Measurements from ENCODE around the gene EXO5. TPM values are rescaled to one million over a fixed set of nuclear protein-coding genes. Genes with fewer than 3 reads are reported as not detected.

The EXO5 gene
- total and polyA plus RNA-seq, 2 of the 13 experiments (the other 11 are each of a cell fraction or from before 2014, with no cell fraction given), result 9.9 to 20.5 TPM

DNA sequence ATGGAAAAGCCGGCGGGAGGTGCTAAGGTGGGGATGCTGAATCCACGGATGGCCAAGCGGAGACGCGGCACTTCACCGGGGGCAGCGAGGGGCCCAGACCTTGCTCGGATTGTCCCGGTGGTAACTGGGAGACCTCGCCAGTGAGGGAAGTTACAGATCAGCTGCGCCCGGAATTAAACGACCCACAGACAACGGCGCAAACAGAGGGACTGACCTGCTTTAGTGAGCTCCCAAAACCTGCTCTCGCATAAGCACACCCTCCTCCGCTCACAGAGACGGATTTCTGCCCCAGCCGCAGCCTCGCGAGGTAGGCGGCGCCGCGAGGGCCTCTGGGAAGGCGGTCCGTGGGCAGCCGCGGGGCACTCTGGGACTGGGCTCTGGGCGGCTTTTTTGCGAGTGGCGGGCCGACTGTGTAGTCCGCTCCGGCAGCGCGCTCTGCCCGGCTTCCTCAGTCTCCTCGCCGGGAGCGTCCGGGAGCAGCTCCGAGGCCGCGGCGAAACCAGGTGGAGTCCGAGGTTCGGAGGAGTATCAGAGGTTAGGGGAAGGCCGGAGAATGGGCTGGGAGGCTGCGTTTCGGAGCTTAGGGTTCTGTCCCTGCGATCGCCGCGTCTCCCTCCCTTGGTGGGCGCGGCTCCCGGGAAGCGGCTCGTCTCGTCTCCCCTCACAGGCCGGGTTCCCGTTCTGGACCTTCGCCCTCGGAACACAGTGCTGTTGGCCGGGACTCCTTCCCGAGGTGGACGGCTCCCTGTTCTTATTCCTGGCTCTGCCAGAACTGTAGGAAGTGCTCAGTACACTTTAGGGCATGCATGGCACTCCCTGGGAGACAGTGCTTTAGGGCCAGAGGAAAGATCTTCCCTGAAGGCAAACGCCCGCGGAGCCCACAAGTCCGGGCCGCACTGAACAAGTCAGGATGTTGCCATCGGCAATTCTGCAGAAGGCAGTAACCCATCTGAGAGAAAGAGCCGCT is at the start of gene EXO5 (continued):
- TF ChIP-seq, protein P1, sequence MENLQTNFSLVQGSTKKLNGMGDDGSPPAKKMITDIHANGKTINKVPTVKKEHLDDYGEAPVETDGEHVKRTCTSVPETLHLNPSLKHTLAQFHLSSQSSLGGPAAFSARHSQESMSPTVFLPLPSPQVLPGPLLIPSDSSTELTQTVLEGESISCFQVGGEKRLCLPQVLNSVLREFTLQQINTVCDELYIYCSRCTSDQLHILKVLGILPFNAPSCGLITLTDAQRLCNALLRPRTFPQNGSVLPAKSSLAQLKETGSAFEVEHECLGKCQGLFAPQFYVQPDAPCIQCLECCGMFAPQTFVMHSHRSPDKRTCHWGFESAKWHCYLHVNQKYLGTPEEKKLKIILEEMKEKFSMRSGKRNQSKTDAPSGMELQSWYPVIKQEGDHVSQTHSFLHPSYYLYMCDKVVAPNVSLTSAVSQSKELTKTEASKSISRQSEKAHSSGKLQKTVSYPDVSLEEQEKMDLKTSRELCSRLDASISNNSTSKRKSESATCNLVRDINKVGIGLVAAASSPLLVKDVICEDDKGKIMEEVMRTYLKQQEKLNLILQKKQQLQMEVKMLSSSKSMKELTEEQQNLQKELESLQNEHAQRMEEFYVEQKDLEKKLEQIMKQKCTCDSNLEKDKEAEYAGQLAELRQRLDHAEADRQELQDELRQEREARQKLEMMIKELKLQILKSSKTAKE (CRISPR knock-in tag; IDR thresholded peaks at IDR 0.05; ENCODE audit: borderline replicate concordance), result no peak
- TF ChIP-seq, protein P2, sequence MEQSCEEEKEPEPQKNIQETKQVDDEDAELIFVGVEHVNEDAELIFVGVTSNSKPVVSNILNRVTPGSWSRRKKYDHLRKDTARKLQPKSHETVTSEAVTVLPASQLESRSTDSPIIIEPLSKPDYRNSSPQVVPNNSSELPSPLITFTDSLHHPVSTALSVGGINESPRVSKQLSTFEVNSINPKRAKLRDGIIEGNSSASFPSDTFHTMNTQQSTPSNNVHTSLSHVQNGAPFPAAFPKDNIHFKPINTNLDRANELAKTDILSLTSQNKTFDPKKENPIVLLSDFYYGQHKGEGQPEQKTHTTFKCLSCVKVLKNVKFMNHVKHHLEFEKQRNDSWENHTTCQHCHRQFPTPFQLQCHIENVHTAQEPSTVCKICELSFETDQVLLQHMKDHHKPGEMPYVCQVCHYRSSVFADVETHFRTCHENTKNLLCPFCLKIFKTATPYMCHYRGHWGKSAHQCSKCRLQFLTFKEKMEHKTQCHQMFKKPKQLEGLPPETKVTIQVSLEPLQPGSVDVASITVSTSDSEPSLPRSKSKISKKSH (CRISPR knock-in tag; IDR thresholded peaks at IDR 0.05; ENCODE audit: borderline replicate concordance), result peak; percentile 90
- TF ChIP-seq RELA (CRISPR knock-in tag; IDR thresholded peaks at IDR 0.05) (no peak), MXD3 (CRISPR knock-in tag; IDR thresholded peaks at IDR 0.05) (peak; percentile 80), ERF (CRISPR knock-in tag; IDR thresholded peaks at IDR 0.05) (peak; percentile 76), NFKB2 (CRISPR knock-in tag; IDR thresholded peaks at IDR 0.05; ENCODE audit: borderline replicate concordance) (peak; percentile 96; the same call in 1 of the 2 replicates), AKNA (CRISPR knock-in tag; IDR thresholded peaks at IDR 0.05; ENCODE audit: borderline replicate concordance) (peak; percentile 69; the same call in 1 of the 2 replicates), ZNF547 (CRISPR knock-in tag; IDR thresholded peaks at IDR 0.05) (no peak; the same call in 1 of the 2 replicates), CBX5 (CRISPR knock-in tag; IDR thresholded peaks at IDR 0.05; ENCODE audit: borderline replicate concordance) (peak; percentile 66; the same call in 1 of the 2 replicates), ZIK1 (CRISPR knock-in tag; IDR thresholded peaks at IDR 0.05; ENCODE audit: borderline replicate concordance, low read depth) (0 out of 2 replicates have a peak, but pooled peaks have one; percentile 34)
- TF ChIP-seq, protein P3, sequence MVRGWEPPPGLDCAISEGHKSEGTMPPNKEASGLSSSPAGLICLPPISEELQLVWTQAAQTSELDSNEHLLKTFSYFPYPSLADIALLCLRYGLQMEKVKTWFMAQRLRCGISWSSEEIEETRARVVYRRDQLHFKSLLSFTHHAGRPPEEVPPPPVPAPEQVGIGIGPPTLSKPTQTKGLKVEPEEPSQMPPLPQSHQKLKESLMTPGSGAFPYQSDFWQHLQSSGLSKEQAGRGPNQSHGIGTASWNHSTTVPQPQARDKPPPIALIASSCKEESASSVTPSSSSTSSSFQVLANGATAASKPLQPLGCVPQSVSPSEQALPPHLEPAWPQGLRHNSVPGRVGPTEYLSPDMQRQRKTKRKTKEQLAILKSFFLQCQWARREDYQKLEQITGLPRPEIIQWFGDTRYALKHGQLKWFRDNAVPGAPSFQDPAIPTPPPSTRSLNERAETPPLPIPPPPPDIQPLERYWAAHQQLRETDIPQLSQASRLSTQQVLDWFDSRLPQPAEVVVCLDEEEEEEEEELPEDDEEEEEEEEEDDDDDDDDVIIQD (CRISPR knock-in tag; IDR thresholded peaks at IDR 0.05; ENCODE audit: low read depth), result peak; percentile 83; the same call in 1 of the 2 replicates
